ENCODE measurements around the gene STK32B.
A peak's percentile ranks its signal among the peaks of the same experiment; 100 is the strongest.

STK32B gene

DNA sequence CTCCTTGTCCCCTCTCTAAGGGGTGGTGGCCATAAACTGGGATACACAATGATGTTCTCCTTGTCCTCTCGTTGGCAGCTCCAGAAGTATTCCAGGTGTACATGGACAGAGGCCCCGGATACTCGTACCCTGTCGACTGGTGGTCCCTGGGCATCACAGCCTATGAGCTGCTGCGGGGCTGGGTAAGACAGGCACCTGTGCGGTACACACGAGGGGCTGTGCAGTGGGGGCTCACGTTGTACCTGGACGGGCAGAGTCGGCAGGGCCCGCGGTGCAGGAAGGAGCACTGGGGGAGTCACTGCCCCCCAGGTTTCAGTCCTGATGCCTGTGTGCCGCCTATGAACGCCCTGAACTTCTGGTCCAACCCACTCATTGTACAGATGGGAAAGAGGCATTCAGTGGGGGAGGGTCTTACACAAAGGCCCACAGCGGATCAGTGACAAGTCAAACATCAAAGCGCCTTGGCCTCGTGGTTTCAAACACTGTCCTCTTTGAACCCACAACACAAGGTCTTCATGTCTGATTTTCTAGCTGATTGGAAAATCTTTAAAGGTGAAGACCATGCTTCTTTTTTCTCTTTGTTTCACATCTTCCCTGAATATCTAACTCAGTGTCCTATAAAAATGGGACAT lies 395.4 kb downstream of the STK32B start:
- no peak for DNase-seq (ENCODE audit: low read depth)

DNA sequence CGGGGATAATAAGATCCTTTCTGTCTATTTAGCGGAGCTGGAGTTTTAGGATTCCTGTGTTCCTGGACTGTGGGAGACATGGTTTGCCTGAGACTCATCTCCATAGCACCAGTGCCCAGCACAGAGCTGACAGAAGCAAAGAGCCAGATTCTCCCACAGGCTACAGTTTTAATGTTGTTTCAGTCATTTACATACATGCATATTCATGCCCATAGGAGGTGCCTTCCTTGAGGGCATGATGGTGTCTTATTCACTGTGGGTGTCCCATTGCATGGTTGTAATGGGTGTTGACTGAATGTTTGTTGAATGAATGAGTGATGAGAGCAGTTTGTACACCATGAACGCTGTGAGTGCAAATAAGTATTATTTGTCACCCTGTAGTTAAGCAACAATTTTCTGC lies 396.5 kb downstream of the STK32B start:
- no peak for DNase-seq (ENCODE audit: low read depth)

DNA sequence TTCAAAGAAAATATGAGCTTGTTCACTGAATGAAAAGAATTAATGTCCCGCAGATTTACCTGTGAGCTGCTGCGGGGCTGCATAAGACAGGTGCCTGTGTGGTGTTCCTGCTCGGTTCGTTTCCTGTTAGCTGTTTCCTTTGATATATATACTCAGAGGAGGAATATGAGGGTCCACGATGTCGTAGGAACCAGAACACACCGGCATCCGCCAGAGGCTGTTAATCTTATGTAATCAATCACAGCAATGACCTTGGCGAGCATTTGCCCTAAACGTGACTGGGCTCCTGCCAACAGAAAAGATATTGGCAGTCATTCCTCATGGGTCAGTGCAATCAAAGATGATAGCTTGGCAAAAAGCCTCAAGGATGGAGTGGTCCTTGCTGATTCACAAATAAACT lies 396.9 kb downstream of the STK32B start:
- no peak for DNase-seq (ENCODE audit: low read depth)

DNA sequence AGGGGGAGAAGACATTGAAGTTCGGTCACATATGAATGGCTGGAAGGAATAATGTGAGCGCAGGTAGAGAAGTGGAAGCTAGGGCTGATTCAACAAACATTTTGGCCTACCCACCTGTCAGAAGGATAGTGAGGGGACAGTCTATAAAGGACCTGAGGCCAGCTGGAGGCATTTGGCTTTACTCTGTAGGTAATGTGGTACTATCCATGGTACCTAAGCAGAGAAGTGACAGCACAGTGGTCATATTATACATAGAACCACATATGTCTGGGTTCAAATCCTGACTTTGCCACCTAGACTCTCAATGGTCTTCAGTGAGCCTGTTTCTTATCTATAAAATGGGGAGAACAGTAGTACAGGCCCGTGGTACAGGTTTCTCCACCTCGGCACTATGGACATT lies 400.0 kb downstream of the STK32B start:
- no peak for DNase-seq (ENCODE audit: low read depth)

DNA sequence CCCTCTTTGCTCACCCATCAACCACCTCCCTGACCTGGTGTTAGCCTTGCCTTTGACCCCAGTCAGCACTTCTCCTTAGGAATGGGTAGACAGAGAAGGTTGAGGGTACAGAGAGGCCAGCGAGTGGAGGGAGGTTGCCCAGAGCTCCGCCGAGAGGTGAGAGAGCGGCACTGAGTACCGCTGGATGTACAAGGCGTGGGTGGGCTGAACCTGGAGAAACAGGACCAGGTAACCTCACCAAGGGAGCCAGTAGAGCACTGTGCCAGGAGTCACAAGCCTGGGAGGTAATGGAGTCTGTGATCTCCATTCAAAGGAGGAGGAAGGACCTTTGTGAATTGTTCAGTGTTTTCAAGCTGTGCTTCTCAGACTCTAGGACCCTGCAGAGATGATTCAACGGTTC lies 400.9 kb downstream of the STK32B start:
- no peak for DNase-seq (ENCODE audit: low read depth)

DNA sequence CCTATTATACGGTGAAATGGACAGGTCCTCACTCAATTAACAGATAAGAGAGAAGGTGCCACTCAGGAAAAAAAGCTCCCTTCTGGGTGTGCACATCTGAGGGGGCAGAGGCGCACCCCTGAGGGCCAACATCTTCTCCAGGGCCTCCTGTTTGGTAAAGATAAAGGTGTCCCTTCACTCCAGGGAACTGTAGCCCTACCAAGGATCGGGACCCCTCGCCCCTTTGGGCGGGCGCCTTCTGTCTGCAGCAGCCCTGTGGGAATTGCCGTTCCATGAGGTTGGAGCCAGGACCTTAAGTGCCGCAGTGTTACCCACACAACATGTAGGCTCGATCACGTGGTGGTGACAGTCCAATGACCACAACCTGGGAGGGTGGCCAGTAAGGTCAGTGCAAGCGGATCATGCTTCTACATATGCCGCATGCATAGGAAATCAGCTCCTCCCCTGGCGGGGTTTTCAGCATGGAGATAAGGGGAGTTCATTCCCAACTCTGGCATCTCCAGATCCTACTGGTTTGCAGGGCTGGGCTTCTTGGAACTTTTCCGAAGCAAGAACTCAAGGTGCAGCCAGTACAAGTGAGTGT lies 403.8 kb downstream of the STK32B start:
- DNase-seq (ENCODE audit: low read depth): no peak

DNA sequence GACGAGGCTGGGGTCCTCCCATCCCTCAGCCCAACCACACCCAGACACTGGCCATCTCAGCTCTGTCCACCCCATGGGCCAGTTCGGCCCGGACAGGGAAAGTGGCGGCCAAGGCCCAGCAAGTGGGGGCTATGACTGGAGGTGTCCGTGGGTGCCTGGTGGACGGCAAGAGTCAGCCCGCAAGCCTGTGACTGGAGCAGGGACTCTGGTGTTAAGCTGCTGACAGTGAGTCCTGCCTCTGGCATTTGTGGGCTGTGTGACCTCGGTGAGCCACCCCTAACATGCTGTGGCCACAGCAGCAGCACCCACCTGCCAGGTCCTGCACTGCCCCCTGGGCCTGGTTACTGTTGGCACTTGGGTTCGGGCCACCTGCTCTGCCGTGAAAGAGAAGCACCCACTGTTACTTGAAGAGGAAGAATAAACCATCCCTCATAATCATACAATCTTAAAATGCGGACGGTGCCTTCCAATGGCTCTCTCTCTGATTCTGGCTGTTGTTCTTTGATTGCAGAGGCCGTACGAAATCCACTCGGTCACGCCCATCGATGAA lies 405.1 kb downstream of the STK32B start:
- DNase-seq (ENCODE audit: low read depth): no peak

DNA sequence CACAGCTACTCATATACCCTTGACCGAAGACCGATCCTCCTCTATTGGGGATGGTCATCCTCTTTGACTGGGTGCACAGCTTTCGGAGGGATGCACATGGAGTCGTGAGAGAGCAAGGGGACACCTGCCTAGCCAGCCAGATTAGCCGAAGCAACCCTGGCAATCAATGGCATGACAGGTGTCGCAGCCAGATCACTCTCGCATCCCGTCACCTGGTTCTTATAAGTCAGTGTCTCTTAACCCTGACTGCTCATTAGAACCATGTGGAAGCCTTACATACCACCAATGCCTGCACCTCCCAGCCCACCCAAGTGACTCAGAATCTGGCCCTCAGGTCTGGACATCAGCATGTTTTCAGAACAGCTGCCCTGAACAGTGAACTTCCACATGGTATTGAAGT lies 407.4 kb downstream of the STK32B start:
- DNase-seq (ENCODE audit: low read depth): no peak

DNA sequence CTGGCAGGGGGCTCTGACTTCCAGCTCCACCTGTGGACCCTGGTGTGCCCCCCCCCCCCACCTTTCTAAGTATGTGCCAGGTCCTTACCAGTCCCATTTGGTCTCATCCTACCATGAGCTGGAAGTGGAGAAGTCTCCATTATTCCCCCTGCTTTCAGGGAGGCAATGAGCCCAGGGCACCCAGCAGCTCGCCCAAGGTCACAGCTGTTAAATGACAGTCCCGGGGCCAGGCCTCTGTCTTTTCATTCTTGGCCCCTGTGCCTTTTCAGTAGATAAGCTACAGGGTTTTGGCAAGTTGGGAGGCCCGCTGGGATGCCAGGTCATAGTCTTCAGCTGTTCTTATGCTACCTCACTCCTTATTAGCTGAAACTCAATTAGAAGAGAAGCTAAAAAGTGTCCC lies 408.0 kb downstream of the STK32B start:
- no peak for DNase-seq (ENCODE audit: low read depth)

DNA sequence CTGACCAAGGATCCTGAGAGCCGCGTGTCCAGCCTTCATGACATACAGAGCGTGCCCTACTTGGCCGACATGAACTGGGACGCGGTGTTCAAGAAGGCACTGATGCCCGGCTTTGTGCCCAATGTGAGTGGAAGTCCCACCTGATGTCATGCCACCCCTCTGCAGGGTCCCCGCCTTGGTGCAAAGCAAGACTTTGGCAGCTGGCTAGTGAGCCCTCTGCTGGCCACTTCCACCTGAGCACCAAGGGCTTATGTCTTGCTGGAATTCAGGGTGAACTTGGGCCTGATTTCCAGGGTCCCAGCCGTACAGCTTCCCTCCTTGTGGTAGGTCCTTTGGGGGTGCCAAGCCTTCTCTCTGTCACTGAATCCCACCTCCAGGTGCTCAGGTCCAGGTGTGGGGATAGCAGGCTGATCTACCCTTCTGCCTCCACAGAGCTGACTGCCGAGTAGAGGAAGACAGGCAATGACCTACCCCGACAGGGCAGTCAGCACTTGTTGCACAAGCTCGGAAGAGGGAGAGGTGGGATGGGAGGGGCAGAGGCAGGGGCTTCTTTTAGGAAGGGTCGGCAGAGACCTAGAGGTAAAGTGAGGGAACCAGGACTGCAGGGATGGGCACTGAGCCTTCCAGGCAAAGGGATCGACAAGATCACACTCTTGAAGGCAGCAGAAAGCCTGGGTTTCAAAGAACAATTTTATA lies 409.0 kb downstream of the STK32B start:
- peak; percentile 4 for DNase-seq (ENCODE audit: low read depth)

DNA sequence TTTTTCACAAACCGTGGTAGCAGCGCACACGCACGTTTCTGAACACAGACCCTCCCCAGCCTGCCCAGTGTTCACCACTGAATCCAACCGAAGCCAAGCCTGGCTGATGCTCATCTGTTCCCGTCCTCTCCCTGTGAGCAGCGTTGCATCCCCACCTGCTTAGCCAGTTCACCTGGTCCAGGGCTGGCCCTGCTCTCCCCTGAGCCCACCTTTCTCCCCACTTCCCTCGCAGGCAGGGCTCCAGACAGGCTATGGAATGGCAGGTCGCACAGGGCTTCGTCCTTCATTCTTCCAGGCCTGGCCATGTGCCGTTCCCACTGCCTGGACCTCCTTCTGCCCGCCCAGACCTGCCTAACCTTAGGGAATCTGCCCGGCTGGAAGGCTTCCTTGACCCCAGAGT lies 410.2 kb downstream of the STK32B start:
- DNase-seq (ENCODE audit: low read depth): no peak

DNA sequence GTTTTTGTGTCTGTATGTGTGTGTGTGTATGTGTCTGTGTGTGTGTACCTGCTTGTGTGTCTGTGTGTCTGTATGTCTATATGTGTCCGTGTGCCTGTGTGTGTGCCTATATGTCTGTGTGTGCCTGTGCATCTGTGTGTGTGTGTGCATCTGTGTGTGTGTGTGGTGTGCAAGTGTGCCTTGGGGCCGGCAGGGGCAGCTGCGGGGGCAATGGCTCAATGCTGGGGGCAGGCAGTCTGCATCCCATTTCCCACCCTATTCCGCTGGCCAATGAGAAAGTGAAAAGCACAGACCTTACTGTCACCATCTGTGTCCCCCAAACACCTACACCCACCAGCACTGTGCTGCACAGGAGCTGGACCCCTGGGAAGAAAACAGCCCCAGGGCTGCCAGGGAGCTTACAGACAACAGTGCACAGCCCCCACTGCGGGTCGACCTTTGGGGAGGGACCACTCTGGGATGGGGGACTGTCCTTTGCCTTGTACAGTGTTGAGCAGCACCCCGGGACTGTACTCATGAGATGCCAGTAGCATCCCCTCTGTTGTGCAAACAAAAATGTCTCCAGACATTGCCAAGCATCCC lies 411.1 kb downstream of the STK32B start:
- DNase-seq (ENCODE audit: low read depth): no peak

DNA sequence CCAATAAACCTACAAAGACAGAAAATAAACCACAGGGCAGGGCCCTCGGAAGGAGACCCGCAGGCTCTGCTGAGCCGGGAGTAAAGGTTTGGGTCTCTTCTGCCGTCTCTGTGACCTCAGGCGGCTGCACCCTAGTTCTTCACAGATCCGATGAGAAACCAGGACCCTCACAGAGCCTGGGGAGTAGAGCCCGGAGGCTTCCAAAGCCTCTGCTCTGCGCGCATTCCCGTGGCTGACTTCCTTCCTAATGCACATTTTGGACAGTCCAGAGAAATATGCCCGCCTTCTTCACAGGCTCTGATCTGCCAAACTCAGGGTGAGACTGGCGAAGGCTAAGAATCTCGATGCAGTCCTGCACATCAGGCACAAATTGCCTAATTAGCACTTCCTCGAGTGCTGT lies 411.6 kb downstream of the STK32B start:
- no peak for DNase-seq (ENCODE audit: low read depth)

DNA sequence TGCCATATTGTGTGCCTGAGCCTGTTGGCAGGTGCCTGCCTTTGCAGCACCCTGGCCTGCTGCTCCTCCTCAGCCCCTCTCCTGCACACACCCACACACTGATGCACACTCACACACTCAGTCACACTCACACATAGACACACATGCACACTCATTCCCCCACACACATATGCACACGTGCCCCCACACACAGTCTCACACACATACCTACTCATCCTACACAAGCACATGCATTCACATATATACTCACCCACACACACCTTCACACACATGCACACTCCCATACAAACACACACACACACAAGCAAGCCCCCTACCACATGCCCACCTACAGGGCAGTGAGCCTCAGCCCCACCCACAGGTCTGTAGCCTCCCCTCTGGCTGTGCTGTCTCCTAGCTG lies 412.1 kb downstream of the STK32B start:
- no peak for DNase-seq (ENCODE audit: low read depth)

DNA sequence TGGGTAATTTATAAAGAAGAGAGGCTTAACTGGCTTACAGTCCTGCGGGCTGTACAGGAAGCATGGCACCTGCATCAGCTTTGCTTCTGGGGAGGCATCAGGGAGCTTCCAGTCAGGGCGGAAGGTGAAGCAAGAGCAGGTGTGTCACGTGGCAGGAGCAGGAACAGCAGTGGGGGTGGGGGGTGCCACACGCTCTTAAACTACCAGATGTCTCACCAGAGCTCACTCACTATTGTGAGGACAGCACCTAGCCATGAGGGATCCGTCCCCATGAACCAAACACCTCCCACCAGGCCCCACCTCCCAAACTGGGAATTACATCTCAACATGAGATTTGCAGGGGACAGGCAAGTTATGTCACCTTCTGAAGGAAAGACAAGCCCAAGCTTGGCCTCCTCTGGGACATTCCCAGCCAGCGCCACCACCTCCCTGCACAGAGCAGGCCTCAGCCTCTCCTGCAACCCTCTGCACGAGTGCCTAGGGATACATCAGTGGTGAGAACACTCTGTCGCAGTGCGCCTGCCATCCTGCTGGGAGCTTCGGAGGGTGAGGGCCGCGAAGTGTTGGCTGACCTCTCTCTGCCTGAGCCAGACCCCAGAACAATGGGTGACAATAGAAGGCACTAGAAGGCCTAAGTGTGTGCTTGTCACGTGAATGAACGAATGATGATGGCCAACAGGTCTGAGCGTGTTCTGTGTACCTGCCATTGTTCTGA lies 412.8 kb downstream of the STK32B start:
- no peak for DNase-seq (ENCODE audit: low read depth)

DNA sequence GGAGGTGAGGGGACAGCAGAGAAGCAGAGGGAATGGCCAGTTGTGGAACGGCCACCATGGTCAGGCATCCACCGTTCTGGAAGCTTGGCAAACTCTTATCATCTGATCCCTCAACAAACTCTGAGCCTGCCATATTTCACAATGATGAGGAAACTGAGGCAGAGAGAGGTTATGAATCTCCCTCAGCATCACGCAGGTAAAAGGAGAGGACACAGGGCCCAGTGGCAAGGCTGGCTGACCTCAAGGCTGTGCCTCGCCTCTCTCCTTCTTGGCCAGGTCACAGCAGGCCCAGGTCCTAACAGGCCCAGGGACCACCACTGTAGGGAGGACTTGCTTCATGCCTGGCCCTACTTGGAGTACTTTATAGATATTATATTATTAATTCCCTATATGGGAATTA lies 414.2 kb downstream of the STK32B start:
- no peak for DNase-seq (ENCODE audit: low read depth)

DNA sequence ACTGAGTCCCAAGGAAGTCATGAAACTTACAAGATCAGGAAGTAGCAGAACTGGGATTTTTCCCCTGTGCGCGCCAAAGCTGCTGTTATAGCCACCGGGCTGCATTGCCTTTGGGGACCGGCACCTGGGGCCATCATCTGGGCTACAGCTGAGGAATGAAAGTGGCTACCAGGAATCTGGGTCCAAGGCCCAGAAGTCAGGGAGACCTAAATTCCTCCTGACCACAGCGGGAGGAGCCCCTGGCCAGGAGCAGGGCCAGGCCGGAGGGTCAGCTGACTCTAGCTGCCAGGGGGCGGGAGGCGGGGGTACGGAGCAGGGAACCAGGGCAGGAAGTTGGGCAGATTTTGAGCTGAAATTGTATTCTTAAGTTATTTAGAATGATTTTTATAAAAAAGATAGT lies 414.7 kb downstream of the STK32B start:
- DNase-seq (ENCODE audit: low read depth): no peak

DNA sequence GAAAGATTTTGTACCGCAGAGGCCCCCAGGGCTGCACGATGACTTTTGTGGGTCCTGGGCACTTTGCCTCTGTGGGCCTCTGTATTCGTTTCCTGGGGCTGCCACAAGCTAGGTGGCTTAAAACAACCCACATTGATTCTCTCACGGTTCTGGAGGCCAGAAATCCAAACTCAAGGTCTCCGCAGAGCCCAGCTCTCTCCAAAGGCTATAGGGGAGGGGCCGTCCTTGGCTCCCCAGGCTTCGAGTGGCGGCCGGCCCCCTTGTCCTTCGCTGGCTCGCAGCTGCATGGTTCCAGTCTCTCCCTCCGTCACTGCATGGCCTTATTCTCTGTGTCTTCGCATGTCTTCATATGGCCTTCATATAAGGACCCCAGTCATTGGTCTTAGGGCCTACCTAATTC lies 415.8 kb downstream of the STK32B start:
- no peak for DNase-seq (ENCODE audit: low read depth)

DNA sequence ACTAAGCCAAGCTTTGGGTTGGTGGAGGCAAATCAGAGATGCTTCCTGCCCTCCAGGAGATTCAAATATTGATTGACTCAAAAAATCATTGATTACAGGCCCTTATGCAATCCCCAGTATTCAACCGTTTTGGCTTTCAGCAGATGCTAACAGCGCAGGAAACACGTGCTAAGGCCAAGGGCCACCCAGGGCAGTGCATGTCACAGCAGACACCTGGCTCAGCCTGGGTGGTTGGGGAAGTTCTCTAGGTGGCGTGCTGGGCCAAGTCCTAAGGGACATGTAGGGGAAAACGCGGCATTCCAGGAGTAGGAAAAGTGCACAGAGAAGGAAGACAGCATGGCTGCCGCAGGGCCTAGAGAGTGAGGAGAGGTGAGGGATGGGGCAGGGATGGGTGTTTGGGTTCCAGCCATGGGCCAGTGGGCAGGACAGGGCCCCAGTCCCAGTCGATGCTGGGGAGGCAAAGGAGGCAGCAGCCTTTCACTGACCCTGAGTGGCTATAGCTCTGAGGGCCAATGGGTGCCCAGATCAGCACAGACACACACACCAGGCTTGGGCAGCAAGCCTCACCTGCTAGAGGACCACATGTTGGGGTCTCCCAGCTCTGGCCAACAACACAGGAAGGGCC lies 418.0 kb downstream of the STK32B start:
- DNase-seq (ENCODE audit: low read depth): no peak

DNA sequence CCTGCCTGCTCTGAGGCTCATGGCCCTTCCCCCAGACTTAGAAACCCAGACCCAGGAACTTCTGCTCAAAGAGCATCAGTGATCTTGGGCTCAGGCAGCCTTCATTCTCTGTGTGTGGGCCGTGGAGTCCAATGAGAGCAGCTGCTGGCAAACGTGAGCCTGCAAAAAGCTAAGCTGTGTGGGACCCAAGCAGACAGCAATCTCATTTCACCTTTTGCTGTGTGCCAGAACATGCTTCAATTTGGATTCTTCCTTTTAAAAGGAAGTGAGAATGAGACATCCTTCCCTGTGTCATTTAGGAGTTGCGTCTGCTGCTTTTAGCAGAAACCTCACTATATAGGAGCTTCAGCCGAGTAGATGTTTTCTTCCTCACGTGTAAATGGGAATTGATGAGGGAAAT lies 418.6 kb downstream of the STK32B start:
- no peak for DNase-seq (ENCODE audit: low read depth)

DNA sequence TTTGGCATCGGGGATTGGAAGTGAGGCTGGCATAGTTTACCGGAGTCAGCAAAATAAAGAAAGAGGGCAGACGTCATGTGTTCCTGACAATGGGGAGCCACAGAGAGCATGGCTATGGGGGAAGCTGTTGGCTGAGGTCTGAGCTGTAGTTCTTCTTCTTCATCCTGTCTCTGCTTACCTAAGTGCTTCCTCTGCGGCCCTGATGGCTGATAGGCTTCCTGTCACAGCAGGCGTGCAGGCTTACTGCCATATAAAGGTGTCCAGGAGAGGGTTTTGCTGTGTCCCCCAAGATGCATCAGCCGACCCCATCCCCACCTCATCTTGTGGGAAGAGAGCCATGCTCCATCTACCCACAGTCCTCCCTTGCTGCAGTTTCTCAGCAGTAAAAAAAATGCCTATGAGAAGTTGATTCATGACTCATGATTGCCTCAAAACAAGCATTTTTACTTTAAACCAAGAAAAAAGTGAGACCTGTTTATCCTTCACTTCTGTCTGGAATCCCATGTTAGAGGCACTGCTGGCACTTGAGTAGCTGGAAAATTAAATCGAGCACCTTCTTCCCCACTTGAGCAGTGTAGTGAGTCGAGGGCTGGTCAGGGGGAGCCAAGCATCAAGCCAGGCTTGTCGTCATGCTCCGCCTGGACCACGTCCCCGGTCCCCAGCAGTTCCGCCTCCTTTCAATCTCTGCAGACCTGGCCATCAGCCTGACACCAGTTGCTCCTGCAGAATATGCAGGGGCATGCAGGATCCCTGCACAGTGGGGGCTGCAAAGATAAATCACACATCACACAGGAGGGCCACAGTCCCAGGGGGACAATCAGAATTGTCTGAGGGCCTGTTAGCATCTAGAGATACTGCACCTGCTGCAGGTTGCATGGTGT lies 419.3 kb downstream of the STK32B start:
- no peak for DNase-seq (ENCODE audit: low read depth)
